ENCODE data around the gene HDHD5.

The HDHD5 gene

DNA sequence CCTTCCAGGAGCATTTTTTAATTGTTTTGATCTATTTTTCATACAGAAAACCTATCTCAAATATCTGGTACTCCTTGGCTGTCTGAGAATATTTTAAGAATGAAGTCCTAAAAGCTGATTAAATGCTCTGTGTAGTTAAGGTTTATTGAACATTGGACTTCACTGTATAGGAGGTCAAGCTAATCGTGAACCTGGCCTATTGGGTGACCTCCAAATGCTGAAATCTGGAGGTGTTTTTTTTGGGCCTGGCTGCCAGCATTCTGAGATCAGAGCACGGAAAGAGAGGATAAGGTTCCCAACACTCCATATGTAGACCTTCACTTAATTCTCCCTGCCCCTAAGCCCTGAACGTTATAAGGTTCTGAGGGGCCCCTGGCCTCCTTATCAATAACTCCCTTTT lies 66.0 kb downstream of the HDHD5 start:
- no peaks in the 10 kb centered on the region for H3K4me1 Mint-ChIP-seq
- H3K9me3 Mint-ChIP-seq = no peaks in the 10 kb centered on the region
- no peak overlapping the region for H3K4me3 Mint-ChIP-seq
- TF ChIP-seq, protein P1, sequence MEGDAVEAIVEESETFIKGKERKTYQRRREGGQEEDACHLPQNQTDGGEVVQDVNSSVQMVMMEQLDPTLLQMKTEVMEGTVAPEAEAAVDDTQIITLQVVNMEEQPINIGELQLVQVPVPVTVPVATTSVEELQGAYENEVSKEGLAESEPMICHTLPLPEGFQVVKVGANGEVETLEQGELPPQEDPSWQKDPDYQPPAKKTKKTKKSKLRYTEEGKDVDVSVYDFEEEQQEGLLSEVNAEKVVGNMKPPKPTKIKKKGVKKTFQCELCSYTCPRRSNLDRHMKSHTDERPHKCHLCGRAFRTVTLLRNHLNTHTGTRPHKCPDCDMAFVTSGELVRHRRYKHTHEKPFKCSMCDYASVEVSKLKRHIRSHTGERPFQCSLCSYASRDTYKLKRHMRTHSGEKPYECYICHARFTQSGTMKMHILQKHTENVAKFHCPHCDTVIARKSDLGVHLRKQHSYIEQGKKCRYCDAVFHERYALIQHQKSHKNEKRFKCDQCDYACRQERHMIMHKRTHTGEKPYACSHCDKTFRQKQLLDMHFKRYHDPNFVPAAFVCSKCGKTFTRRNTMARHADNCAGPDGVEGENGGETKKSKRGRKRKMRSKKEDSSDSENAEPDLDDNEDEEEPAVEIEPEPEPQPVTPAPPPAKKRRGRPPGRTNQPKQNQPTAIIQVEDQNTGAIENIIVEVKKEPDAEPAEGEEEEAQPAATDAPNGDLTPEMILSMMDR (IDR thresholded peaks at IDR 0.05; ENCODE audit: unreplicated experiment in 3 of 3) = no peak
- no peaks in the 10 kb centered on the region for H3K27me3 Mint-ChIP-seq (ENCODE audit: low read depth)
- no peak overlapping the region for H3K27ac Mint-ChIP-seq
- no peaks in the 10 kb centered on the region for H3K36me3 Mint-ChIP-seq (ENCODE audit: low read depth)

DNA sequence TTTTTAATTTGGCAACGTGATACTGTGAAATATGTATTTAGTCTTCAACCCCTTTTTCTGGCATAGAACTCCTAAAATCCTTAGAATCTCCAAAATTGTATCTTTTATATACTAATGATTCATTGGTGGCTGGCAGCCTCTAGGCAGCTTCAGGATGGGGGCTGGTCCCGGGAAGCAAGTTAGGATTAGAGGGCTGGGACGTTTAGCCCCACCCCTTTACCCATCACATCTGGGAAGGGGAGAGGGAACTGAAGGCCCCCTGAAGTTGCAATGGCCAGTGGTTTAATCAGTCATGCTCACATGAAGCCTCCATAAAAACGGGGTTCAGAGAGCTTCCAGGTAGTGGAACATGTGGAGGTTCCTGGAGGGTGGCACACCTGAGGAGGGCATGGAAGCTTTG lies 67.2 kb downstream of the HDHD5 start:
- no peaks in the 10 kb centered on the region for H3K9me3 Mint-ChIP-seq
- peaks cover 12% of the 10 kb centered on the region for H3K27me3 Mint-ChIP-seq (ENCODE audit: low read depth)
- H3K4me3 Mint-ChIP-seq = no peak overlapping the region
- TF ChIP-seq, protein P1 (IDR thresholded peaks at IDR 0.05; ENCODE audit: unreplicated experiment in 3 of 3) = no peak
- peaks cover 1% of the 10 kb centered on the region for H3K4me1 Mint-ChIP-seq
- H3K36me3 Mint-ChIP-seq (ENCODE audit: low read depth) = no peaks in the 10 kb centered on the region
- H3K27ac Mint-ChIP-seq = no peak overlapping the region

DNA sequence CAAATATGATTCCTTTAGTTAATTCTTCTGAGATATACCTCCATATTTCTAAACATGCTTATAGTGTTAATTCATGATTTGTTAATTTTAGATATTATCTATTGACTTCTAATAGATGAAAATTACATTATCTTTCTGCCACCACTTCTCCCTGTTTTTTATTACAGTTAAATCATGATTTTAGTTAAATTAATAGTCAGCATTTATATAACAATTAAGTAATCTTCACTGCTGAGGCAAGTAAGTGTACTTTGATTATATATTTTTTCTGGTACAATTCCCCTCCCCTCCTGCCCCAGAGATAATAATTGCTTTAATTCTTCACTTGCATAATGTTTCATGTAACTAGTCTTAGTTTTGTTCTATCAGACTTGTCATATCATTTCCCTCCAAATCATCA lies 68.5 kb downstream of the HDHD5 start:
- peaks cover 23% of the 10 kb centered on the region for H3K27me3 Mint-ChIP-seq (ENCODE audit: low read depth)
- H3K4me3 Mint-ChIP-seq = no peak overlapping the region
- no peak overlapping the region for H3K27ac Mint-ChIP-seq
- H3K9me3 Mint-ChIP-seq = no peaks in the 10 kb centered on the region
- H3K36me3 Mint-ChIP-seq (ENCODE audit: low read depth) = no peaks in the 10 kb centered on the region
- TF ChIP-seq, protein P1 (IDR thresholded peaks at IDR 0.05; ENCODE audit: unreplicated experiment in 3 of 3) = no peak
- peaks cover 10% of the 10 kb centered on the region for H3K4me1 Mint-ChIP-seq

Data from nephron (organoid).